Ovary (tissue), 3 donors: ENCODE data around the gene ABCF2.

ENCODE experiments used
- EP300 ChIP-seq: sonication (generic); formaldehyde crosslinking; IDR thresholded peaks from one replicate; pipeline ENCODE4 v1.6.1; 2017; ENCODE audit warnings: antibody characterized with exemption
- POLR2A ChIP-seq: fragments of 450-650 bp; IDR thresholded peaks from one replicate; pipeline ENCODE4 v1.6.1; 2017; ENCODE audit warnings: antibody characterized with exemption, mild to moderate bottlenecking, moderate library complexity
- TF ChIP-seq, protein P1 (sequence below), 3 donors: fragments of 450-650 bp in 2 of 3; fragments of 200-600 bp in 1 of 3; IDR thresholded peaks; one replicate each; pipeline versions ENCODE4 v1.5.1 to v1.8.0; 2016 to 2022; ENCODE audit warnings: antibody characterized with exemption in 3 of 3, mild to moderate bottlenecking in 1 of 3
- donor health status: DM: no; HTN: no; CAD: no.

DNA sequence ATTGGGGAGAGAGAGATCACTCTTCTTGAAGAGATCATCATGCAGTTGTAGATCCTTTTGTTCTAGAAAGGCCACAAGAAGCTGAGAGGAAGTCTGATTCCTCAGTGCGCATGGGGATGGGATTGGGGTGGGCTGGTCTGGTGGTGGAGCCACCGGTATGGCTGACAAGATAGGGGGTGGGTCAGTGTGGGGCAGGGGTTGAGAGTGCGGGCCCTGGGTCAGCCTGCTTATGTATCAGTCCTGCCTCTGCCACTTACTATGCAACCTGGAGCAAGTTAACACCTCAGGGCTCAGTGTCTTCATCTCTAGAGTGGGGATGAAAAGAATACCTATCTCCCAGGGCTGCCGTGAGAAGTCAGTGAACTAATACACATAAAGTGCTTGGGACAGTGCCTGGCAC, 13.5 kb upstream of the ABCF2 start:
- TF ChIP-seq POLR2A (no peak), EP300 (no peak)
- TF ChIP-seq, protein P1, sequence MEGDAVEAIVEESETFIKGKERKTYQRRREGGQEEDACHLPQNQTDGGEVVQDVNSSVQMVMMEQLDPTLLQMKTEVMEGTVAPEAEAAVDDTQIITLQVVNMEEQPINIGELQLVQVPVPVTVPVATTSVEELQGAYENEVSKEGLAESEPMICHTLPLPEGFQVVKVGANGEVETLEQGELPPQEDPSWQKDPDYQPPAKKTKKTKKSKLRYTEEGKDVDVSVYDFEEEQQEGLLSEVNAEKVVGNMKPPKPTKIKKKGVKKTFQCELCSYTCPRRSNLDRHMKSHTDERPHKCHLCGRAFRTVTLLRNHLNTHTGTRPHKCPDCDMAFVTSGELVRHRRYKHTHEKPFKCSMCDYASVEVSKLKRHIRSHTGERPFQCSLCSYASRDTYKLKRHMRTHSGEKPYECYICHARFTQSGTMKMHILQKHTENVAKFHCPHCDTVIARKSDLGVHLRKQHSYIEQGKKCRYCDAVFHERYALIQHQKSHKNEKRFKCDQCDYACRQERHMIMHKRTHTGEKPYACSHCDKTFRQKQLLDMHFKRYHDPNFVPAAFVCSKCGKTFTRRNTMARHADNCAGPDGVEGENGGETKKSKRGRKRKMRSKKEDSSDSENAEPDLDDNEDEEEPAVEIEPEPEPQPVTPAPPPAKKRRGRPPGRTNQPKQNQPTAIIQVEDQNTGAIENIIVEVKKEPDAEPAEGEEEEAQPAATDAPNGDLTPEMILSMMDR (IDR thresholded peaks at IDR 0.05): no peak
